B cell (primary cell): Measurements from ENCODE around the gene SPDYE3.
"Not testable (repeated sequence)": the region's sequence is repeated elsewhere in the genome, so short reads cannot be mapped to it uniquely, and the experiment has no call there.

Experiments
- CTCF ChIP-seq: fragments of 200-600 bp; IDR thresholded peaks from one replicate; pipeline ENCODE4 v1.8.0; 2022; ENCODE audit warnings: antibody characterized with exemption, mild to moderate bottlenecking
- EZH2 ChIP-seq: IDR thresholded peaks from 2 replicates; pipeline ENCODE4 v1.6.1; 2012; ENCODE audit warnings: borderline replicate concordance, low read depth, mild to moderate bottlenecking, moderate library complexity, low read length; ENCODE audit not compliant: insufficient read depth, poor library complexity, severe bottlenecking

GRCh38 chr7:100283147-100283546 lies 24.4 kb upstream of the SPDYE3 start:
- not testable (repeated sequence) for TF ChIP-seq CTCF, EZH2
